ENCODE data around the gene AUTS2.
A peak's percentile ranks its signal among the peaks of the same experiment; 100 is the strongest.

Gene AUTS2

GRCh38 chr7:69708857-69709256 is 110.6 kb downstream of the AUTS2 start (continued):
- peak; percentile 40; the same call in 1 of the 2 replicates for TF ChIP-seq ZNF366 (tag by site-specific recombination; conservative IDR thresholded peaks at IDR 0.05)
- no peak for TF ChIP-seq ZNF26 (tag by site-specific recombination; IDR thresholded peaks at IDR 0.05)
- no peak for TF ChIP-seq KLF16 (tag by site-specific recombination; IDR thresholded peaks at IDR 0.05)
- no peak for TF ChIP-seq ZNF624 (tag by site-specific recombination; IDR thresholded peaks at IDR 0.05)
- 0 out of 2 replicates have a peak, but pooled peaks have one; percentile 32 for TF ChIP-seq ZBTB6 (tag by site-specific recombination; IDR thresholded peaks at IDR 0.05)
- no peak for TF ChIP-seq ZNF677 (tag by site-specific recombination; IDR thresholded peaks at IDR 0.05)
- TF ChIP-seq ZNF544 (tag by site-specific recombination; IDR thresholded peaks at IDR 0.05), result no peak
- TF ChIP-seq ZBTB17 (tag by site-specific recombination; IDR thresholded peaks at IDR 0.05), result peak; percentile 65
- no peak for TF ChIP-seq ZNF639 (tag by site-specific recombination; IDR thresholded peaks at IDR 0.05)
- no peak for TF ChIP-seq ZNF311 (tag by site-specific recombination; IDR thresholded peaks at IDR 0.05; ENCODE audit: borderline replicate concordance)
- no peak for TF ChIP-seq ZNF777 (tag by site-specific recombination; IDR thresholded peaks at IDR 0.05; ENCODE audit: borderline replicate concordance)
- TF ChIP-seq ZNF423 (tag by site-specific recombination; IDR thresholded peaks at IDR 0.05), result no peak
- no peak for TF ChIP-seq ZNF704 (tag by site-specific recombination; IDR thresholded peaks at IDR 0.05)
- TF ChIP-seq YY1 (tag by site-specific recombination; IDR thresholded peaks at IDR 0.05), result no peak
- TF ChIP-seq ZNF600 (tag by site-specific recombination; IDR thresholded peaks at IDR 0.05), result peak; percentile 60; the same call in 1 of the 2 replicates
- no peak for TF ChIP-seq WT1 (tag by site-specific recombination; IDR thresholded peaks at IDR 0.05)
- TF ChIP-seq ZNF223 (tag by site-specific recombination; IDR thresholded peaks at IDR 0.05), result no peak
- no peak for TF ChIP-seq ZNF561 (tag by site-specific recombination; IDR thresholded peaks at IDR 0.05; ENCODE audit: borderline replicate concordance)
- no peak for TF ChIP-seq ZNF23 (tag by site-specific recombination; IDR thresholded peaks at IDR 0.05; ENCODE audit: borderline replicate concordance)
- TF ChIP-seq ZBTB20 (tag by site-specific recombination; IDR thresholded peaks at IDR 0.05), result no peak
- TF ChIP-seq MZF1 (tag by site-specific recombination; IDR thresholded peaks at IDR 0.05; ENCODE audit: borderline replicate concordance), result peak; percentile 98
- TF ChIP-seq ZNF184 (tag by site-specific recombination; IDR thresholded peaks at IDR 0.05), result no peak
- TF ChIP-seq ZNF629 (tag by site-specific recombination; IDR thresholded peaks at IDR 0.05), result no peak
- no peak for TF ChIP-seq ZNF274 (IDR thresholded peaks at IDR 0.05; ENCODE audit: low read length)
- TF ChIP-seq ZNF274 (tag by site-specific recombination; IDR thresholded peaks at IDR 0.05; ENCODE audit: borderline replicate concordance), result no peak
- no peak for TF ChIP-seq ZNF155 (tag by site-specific recombination; IDR thresholded peaks at IDR 0.05)
- TF ChIP-seq ZNF266 (tag by site-specific recombination; IDR thresholded peaks at IDR 0.05; ENCODE audit: low read depth), result no peak
- TF ChIP-seq ZNF692 (tag by site-specific recombination; IDR thresholded peaks at IDR 0.05), result peak; percentile 30; the same call in 1 of the 2 replicates
- TF ChIP-seq ZSCAN5A (tag by site-specific recombination; IDR thresholded peaks at IDR 0.05), result no peak
- TF ChIP-seq ZNF501 (tag by site-specific recombination; IDR thresholded peaks at IDR 0.05), result no peak
